HEK293T (cell line): ENCODE data around the gene IL17C.

Experiments used
- BHLHE40 ChIP-seq: fragments of 450-650 bp; IDR thresholded peaks from 2 replicates; pipeline ENCODE4 v1.6.1; 2016; ENCODE audit warnings: mild to moderate bottlenecking, moderate library complexity, borderline replicate concordance
- FOXK2 ChIP-seq: fragments of 450-650 bp; IDR thresholded peaks from 2 replicates; pipeline ENCODE4 v1.6.1; 2016; ENCODE audit warnings: mild to moderate bottlenecking
- FOXM1 ChIP-seq: fragments of 450-650 bp; IDR thresholded peaks from 2 replicates; pipeline ENCODE4 v1.6.1; 2017; ENCODE audit warnings: mild to moderate bottlenecking, borderline replicate concordance
- PKNOX1 ChIP-seq: fragments of 450-650 bp; IDR thresholded peaks from 2 replicates; pipeline ENCODE4 v1.6.1; 2016
- ZNF384 ChIP-seq: fragments of 450-650 bp; IDR thresholded peaks from 2 replicates; pipeline ENCODE4 v1.6.1; 2016

DNA sequence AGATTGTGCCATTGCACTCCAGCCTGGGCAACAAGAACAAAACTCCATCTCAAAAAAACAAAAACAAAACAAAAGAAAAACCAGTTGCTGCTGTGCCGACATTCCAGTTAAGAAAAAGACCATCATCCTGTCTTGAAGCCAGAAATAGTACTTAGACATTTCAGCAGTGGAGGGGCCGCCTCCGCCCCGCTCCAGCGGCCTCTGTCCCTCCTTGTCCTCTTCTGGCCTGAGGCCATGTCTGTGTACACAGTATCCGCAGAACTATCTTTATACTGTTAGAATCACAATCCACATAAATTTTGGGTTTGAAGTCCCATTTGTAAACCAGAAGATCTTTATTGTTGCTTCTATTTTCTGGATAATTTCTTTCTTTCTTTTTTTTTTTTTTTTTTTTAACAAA, 43.3 kb upstream of the IL17C start:
- TF ChIP-seq FOXM1 (no peak), ZNF384 (no peak), PKNOX1 (no peak), BHLHE40 (no peak), FOXK2 (no peak)
